HepG2 (cell line): Measurements from ENCODE around the gene MYO5B. TPM values are rescaled to one million over a fixed set of nuclear protein-coding genes. Genes with fewer than 3 reads are reported as not detected.

Source experiments
- ATAC-seq: fragments of 200-7000 bp; cut with Tn5 transposase; 3 replicates; pipeline ENCODE4 v1.9.1; 2020; ENCODE audit warnings: mild to moderate bottlenecking, moderate library complexity
- BruUV-seq: library from RNA; stranded (reverse); fragments of 400-500 nt; replicated peaks from 2 replicates; lab custom pipeline; 2021; lab: Mats Ljungman, UMichigan
- CTCF ChIA-PET: fragments of 300-600 bp; formaldehyde crosslinking; extraction: SDS; loops from one replicate; lab custom pipeline; 2021; ENCODE audit warnings: low total read pairs, inconsistent platforms, low intra/inter-chr PET ratio; lab: Yijun Ruan, JAX
- POLR2A ChIA-PET: fragments of 350-600 bp; sonication (Branson Sonifier 250); formaldehyde crosslinking; loops from one replicate; lab custom pipeline; 2020; ENCODE audit warnings: antibody characterized with exemption, inconsistent platforms; lab: Yijun Ruan, JAX
- DNase-seq: peaks from one replicate; pipeline ENCODE4 v3.0.0-alpha.2; 2015; ENCODE audit warnings: low spot score
- FAIRE-seq: peaks from 3 replicates; lab custom pipeline; 2011; peaks lifted over from hg19 to GRCh38; lab: Jason Lieb, UNC
- H2AFZ ChIP-seq: one replicate; pipeline ENCODE4 v1.6.1; 2011; ENCODE audit warnings: low read length, inconsistent platforms
- H3K27ac ChIP-seq: fragments of 300-600 bp; 3 replicates; pipeline ENCODE4 v1.8.0; 2011; ENCODE audit warnings: mixed run types, mild to moderate bottlenecking, mixed read lengths, low read length, inconsistent platforms; ENCODE audit not compliant: insufficient read depth; ENCODE audit errors: extremely low read length
- H3K27me3 ChIP-seq, 2 experiments: fragments of 200-600 bp in 1 of 2; 2 replicates in 1 of 2; 3 replicates in 1 of 2; pipeline versions ENCODE4 v1.6.0 to v1.8.0; 2011; ENCODE audit warnings: low read length in 2 of 2, mild to moderate bottlenecking in 2 of 2, moderate library complexity in 2 of 2, inconsistent platforms in 1 of 2; ENCODE audit not compliant: insufficient read depth in 2 of 2, control insufficient read depth in 1 of 2
- H3K36me3 ChIP-seq, 2 experiments: fragments of 200-600 bp in 1 of 2; replicated peaks in 1 of 2; 2 replicates in 1 of 2; 3 replicates in 1 of 2; pipeline versions ENCODE4 v1.5.1 to v1.8.0; 2011; ENCODE audit warnings: low read length in 2 of 2, inconsistent platforms in 1 of 2; ENCODE audit not compliant: insufficient read depth in 2 of 2, control insufficient read depth in 1 of 2
- H3K4me1 ChIP-seq: 2 replicates; pipeline ENCODE4 v1.5.1; 2012; ENCODE audit warnings: low read length, inconsistent platforms; ENCODE audit not compliant: insufficient read depth
- H3K4me2 ChIP-seq: 2 replicates; pipeline ENCODE4 v1.6.0; 2011; ENCODE audit warnings: low read depth, low read length, inconsistent platforms
- H3K4me3 ChIP-seq, 3 experiments: fragments of 200-600 bp in 1 of 3; sonication (generic), shearing (Covaris generic) in 1 of 3; replicated peaks in 1 of 3; 2 replicates each; pipeline ENCODE4 v1.5.1; 2011 to 2016; ENCODE audit warnings: low read length in 3 of 3, inconsistent platforms in 2 of 3, low read depth in 2 of 3, mild to moderate bottlenecking in 2 of 3, control low read depth in 1 of 3, mixed read lengths in 1 of 3; ENCODE audit not compliant: insufficient read depth in 1 of 3
- H3K79me2 ChIP-seq: one replicate; pipeline ENCODE4 v1.6.1; 2011; ENCODE audit warnings: low read length, inconsistent platforms; ENCODE audit not compliant: insufficient read depth
- H3K9ac ChIP-seq: 2 replicates; pipeline ENCODE4 v1.6.0; 2011; ENCODE audit warnings: mild to moderate bottlenecking, low read depth, low read length, inconsistent platforms; ENCODE audit not compliant: insufficient read depth
- H3K9me3 ChIP-seq: 2 replicates; pipeline ENCODE4 v1.5.1; 2012; ENCODE audit warnings: mild to moderate bottlenecking, low read length
- H4K20me1 ChIP-seq: 2 replicates; pipeline ENCODE4 v1.6.0; 2011; ENCODE audit warnings: inconsistent platforms, mild to moderate bottlenecking, low read length, moderate library complexity; ENCODE audit not compliant: insufficient read depth
- BCL6 ChIP-seq: IDR thresholded peaks from 2 replicates; pipeline ENCODE4 v1.6.1; 2016; ENCODE audit warnings: missing genetic modification reagents, missing compliant biosample characterization
- BHLHE40 ChIP-seq: IDR thresholded peaks from 2 replicates; pipeline ENCODE4 v1.6.1; 2011; ENCODE audit warnings: low read length, improper control_type of control experiment
- HHEX ChIP-seq: IDR thresholded peaks from 2 replicates; pipeline ENCODE4 v1.6.1; 2016; ENCODE audit warnings: control low read depth
- RFX3 ChIP-seq: IDR thresholded peaks from 2 replicates; pipeline ENCODE4 v1.6.1; 2016; ENCODE audit warnings: missing biosample characterization, missing genetic modification reagents
- STAT5B ChIP-seq: sonication (generic); formaldehyde crosslinking; IDR thresholded peaks from 2 replicates; pipeline ENCODE4 v1.4.0; 2020; ENCODE audit warnings: missing genetic modification reagents
- ZBTB43 ChIP-seq: sonication (generic); formaldehyde crosslinking; conservative IDR thresholded peaks from 2 replicates; pipeline ENCODE4 v1.4.0; 2020; ENCODE audit warnings: missing genetic modification reagents
- ZNF280D ChIP-seq: sonication (generic); formaldehyde crosslinking; IDR thresholded peaks from 2 replicates; pipeline ENCODE4 v1.5.1; 2020; ENCODE audit warnings: mild to moderate bottlenecking, missing genetic modification reagents
- ZNF572 ChIP-seq: sonication (generic); formaldehyde crosslinking; IDR thresholded peaks from 2 replicates; pipeline ENCODE4 v1.5.1; 2020; ENCODE audit warnings: mild to moderate bottlenecking, missing genetic modification reagents
- ZSCAN9 ChIP-seq: IDR thresholded peaks from 2 replicates; pipeline ENCODE4 v1.6.1; 2016; ENCODE audit warnings: borderline replicate concordance
- WGBS: methylation state at CpG from one replicate; pipeline ENCODE4 v1.1.6; 2017; ENCODE audit warnings: low lambda C conversion rate; 5-methylcytosine and 5-hydroxymethylcytosine counted together
- in situ Hi-C: cut with HindIII; loops from 2 replicates; pipeline ENCODE4 v1.10.0; 2017; ENCODE audit warnings: low pct_unique_long_range_greater_than_20kb; ENCODE audit not compliant: extremely low pct_ligation_motif_present
- intact Hi-C: fragments of 100-400 bp; cut with micrococcal nuclease; formaldehyde crosslinking; loops from one replicate; pipeline ENCODE4 v1.10.0; 2022; ENCODE audit not compliant: unreplicated experiment
- polyA plus RNA-seq, 8 experiments: library from polyadenylated mRNA; depleted of rRNA in 3 of 8; stranded (reverse) in 7 of 8; unstranded in 1 of 8; fragments of >200 nt; fragmentation: Illumina TruSeq in 4 of 8; extraction: Trizol in 4 of 8; gene quantifications; 2 replicates each; pipeline versions ENCODE4 v1.2.1 to v1.2.3, GENCODE V29; 2011 to 2016; ENCODE audit warnings: low read depth in 4 of 8, missing spikeins in 1 of 8, mixed read lengths in 1 of 8; ENCODE audit not compliant: insufficient read depth in 1 of 8
- total RNA-seq, 5 experiments: library from RNA; depleted of rRNA; stranded (reverse); fragments of >200 nt; fragmentation: Illumina TruSeq; extraction: Trizol; gene quantifications; 2 replicates each; pipeline ENCODE4 v1.2.3, GENCODE V29; 2016; ENCODE audit warnings: low read depth in 1 of 5

MYO5B gene
- total and polyA plus RNA-seq, 2 of the 13 experiments (the other 11 are each of a cell fraction or from before 2014, with no cell fraction given), result 13.1 to 24.0 TPM

GRCh38 chr18:50008306-50008705 lies 186.6 kb downstream of the MYO5B start:
- no TSS peak for BruUV-seq
- Histone ChIP-seq H4K20me1 (no peaks in the 10 kb centered on the region), H3K9ac (no peak overlapping the region), H3K27me3 (no peaks in the 10 kb centered on the region)
- 86% methylated on average over 3 of the region's 3 CpGs for WGBS
- TF ChIP-seq ZNF572 (CRISPR knock-in tag) (no peak), ZBTB43 (CRISPR knock-in tag) (no peak), RFX3 (CRISPR knock-in tag) (no peak), ZNF280D (CRISPR knock-in tag) (no peak), HHEX (CRISPR knock-in tag) (no peak), ZSCAN9 (CRISPR knock-in tag) (no peak), BCL6 (CRISPR knock-in tag) (no peak), BHLHE40 (no peak), STAT5B (no peak)
- TF ChIP-seq, all 625 proteins: peak for 0
- Histone ChIP-seq H3K4me1 (peaks cover 13% of the 10 kb centered on the region; the same call in 1 of the 2 replicates), H2AFZ (no peak overlapping the region), H3K4me2 (no peak overlapping the region), H3K79me2 (no peaks in the 10 kb centered on the region), H3K9me3 (no peaks in the 10 kb centered on the region), H3K36me3 (no peaks in the 10 kb centered on the region), H3K27ac (no peak overlapping the region), H3K4me3 (no peak overlapping the region)
- ATAC-seq, result no peak
- no peak for DNase-seq
- in situ Hi-C loops (no loop called here), intact Hi-C loops (loop anchor here (2.0 kb wide), 1 partner anchor 196 kb away; no protein-coding TSS in a partner anchor)
- POLR2A ChIA-PET, result no interaction called here
- CTCF ChIA-PET, result no interaction called here
- no peak for FAIRE-seq
